CD4-positive, alpha-beta T cell treated with Interleukin-21 for 1 hour (primary cell): ENCODE data around the gene ACTL8.

Experiments
- DNase-seq: peaks from one replicate; pipeline ENCODE4 v3.0.0-alpha.2; 2020

ACTL8 gene

GRCh38 chr1:17773591-17774326, 18.6 kb downstream of the ACTL8 start:
- DNase-seq: no peak

GRCh38 chr1:17774452-17774851, 19.3 kb downstream of the ACTL8 start:
- no peak for DNase-seq

- no peak for DNase-seq
Observed at GRCh38 chr1:17775796-17776195, 20.7 kb downstream of the ACTL8 start.

- no peak for DNase-seq
Observed at GRCh38 chr1:17776426-17776825, 21.3 kb downstream of the ACTL8 start.

- DNase-seq: no peak
Observed at GRCh38 chr1:17777330-17777729, 22.2 kb downstream of the ACTL8 start.

- DNase-seq: no peak
Observed at GRCh38 chr1:17777818-17778217, 22.7 kb downstream of the ACTL8 start.

GRCh38 chr1:17780916-17781315, 25.8 kb downstream of the ACTL8 start:
- no peak for DNase-seq

- no peak for DNase-seq
Observed at GRCh38 chr1:17789926-17790325, 34.8 kb downstream of the ACTL8 start.

- no peak for DNase-seq
Observed at GRCh38 chr1:17790383-17791054, 35.4 kb downstream of the ACTL8 start.

- no peak for DNase-seq
Observed at GRCh38 chr1:17791055-17791390, 35.9 kb downstream of the ACTL8 start.

- no peak for DNase-seq
Observed at GRCh38 chr1:17791480-17791879, 36.3 kb downstream of the ACTL8 start.

GRCh38 chr1:17792421-17792820, 37.3 kb downstream of the ACTL8 start:
- DNase-seq: no peak

GRCh38 chr1:17795081-17795809, 40.1 kb downstream of the ACTL8 start:
- DNase-seq: no peak

GRCh38 chr1:17795836-17796645, 40.9 kb downstream of the ACTL8 start:
- DNase-seq: no peak

- no peak for DNase-seq
Observed at GRCh38 chr1:17797478-17797877, 42.3 kb downstream of the ACTL8 start.

- DNase-seq: no peak
Observed at GRCh38 chr1:17798011-17798410, 42.9 kb downstream of the ACTL8 start.

- DNase-seq: no peak
Observed at GRCh38 chr1:17798799-17799382, 43.8 kb downstream of the ACTL8 start.

GRCh38 chr1:17799642-17800041, 44.5 kb downstream of the ACTL8 start:
- no peak for DNase-seq

GRCh38 chr1:17802164-17802563, 47.0 kb downstream of the ACTL8 start:
- no peak for DNase-seq

- no peak for DNase-seq
Observed at GRCh38 chr1:17802945-17803344, 47.8 kb downstream of the ACTL8 start.

GRCh38 chr1:17805869-17806684, 50.9 kb downstream of the ACTL8 start:
- DNase-seq: no peak

GRCh38 chr1:17808816-17809215, 53.7 kb downstream of the ACTL8 start:
- DNase-seq: no peak
